ENCODE data around the gene OR4P4. TPM values are rescaled to one million over a fixed set of nuclear protein-coding genes. Genes with fewer than 3 reads are reported as not detected.

OR4P4 gene
- total RNA-seq, result not detected

GRCh38 chr11:55634813-55635212 lies at the start of gene OR4P4:
Gene OR4P4 (plus strand): TSS chr11:55635113.
- no peaks in the 10 kb centered on the region for H3K27me3 ChIP-seq
- no peaks in the 10 kb centered on the region for H3K9me3 ChIP-seq
- no peaks in the 10 kb centered on the region for H3K36me3 ChIP-seq
- TF ChIP-seq POLR2A (IDR thresholded peaks at IDR 0.05) (no peak), CTCF (IDR thresholded peaks at IDR 0.05) (no peak)
- H3K27ac ChIP-seq, result no peak within 1 kb of the TSS
- H3K4me1 ChIP-seq, result no peaks in the 10 kb centered on the region
- DNase-seq, result no peak
- H3K4me3 ChIP-seq, result no peak within 1 kb of the TSS

GRCh38 chr11:55607545-55607944 lies 27.4 kb upstream of the OR4P4 start, which contains the start of gene OR4C11:
Gene OR4C11 (minus strand): TSS chr11:55607645. CDS start chr11:55604373, 3,272 bp downstream.
- H3K27ac ChIP-seq, result no peak within 1 kb of the TSS
- no peaks in the 10 kb centered on the region for H3K36me3 ChIP-seq

GRCh38 chr11:55624531-55624930 lies 10.4 kb upstream of the OR4P4 start:
- H3K27ac ChIP-seq, result no peak overlapping the region
- no peaks in the 10 kb centered on the region for H3K4me1 ChIP-seq
- no peak for DNase-seq

More at GRCh38 chr11:55607545-55607944, 27.4 kb upstream of the OR4P4 start, which contains the start of gene OR4C11:
- Histone ChIP-seq H3K27me3 (no peaks in the 10 kb centered on the region), H3K4me3 (no peak within 1 kb of the TSS), H3K9me3 (no peaks in the 10 kb centered on the region), H3K4me1 (no peaks in the 10 kb centered on the region)
- DNase-seq, result no peak
- TF ChIP-seq CTCF (IDR thresholded peaks at IDR 0.05), result no peak
- TF ChIP-seq POLR2A (IDR thresholded peaks at IDR 0.05), result no peak

DNA sequence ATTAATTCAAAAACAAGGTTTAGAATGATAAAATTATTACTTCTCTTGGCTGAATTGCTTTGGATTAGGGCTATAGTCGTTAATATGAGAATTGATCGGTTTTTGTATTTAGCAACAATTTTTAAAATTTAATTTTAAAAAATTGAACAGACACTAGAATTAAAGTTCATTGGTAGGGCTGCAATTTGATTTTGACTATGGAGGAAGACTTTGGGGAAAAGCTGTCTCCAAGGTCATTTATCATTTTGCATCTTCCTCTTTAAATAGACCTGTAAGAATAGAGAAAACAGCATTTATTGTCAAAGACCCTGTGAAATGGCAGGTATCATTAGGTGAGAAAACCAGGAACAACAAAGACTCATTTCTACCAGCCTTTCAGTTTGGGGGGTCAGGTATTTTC lies 13.1 kb downstream of the OR4P4 start, which contains the start of gene OR4S2:
Gene OR4S2 (plus strand): TSS at position 301 of the 400 bp plus-strand sequence. CDS start 2,577 bp downstream, outside the sequence.
- Histone ChIP-seq H3K27ac (no peak within 1 kb of the TSS), H3K36me3 (no peaks in the 10 kb centered on the region), H3K4me3 (no peak within 1 kb of the TSS), H3K27me3 (no peaks in the 10 kb centered on the region), H3K4me1 (no peaks in the 10 kb centered on the region), H3K9me3 (no peaks in the 10 kb centered on the region)
- TF ChIP-seq POLR2A (IDR thresholded peaks at IDR 0.05) (no peak), CTCF (IDR thresholded peaks at IDR 0.05) (no peak)
- no peak for DNase-seq

More at GRCh38 chr11:55624531-55624930, 10.4 kb upstream of the OR4P4 start:
- no peaks in the 10 kb centered on the region for H3K36me3 ChIP-seq
- no peaks in the 10 kb centered on the region for H3K27me3 ChIP-seq
- no peaks in the 10 kb centered on the region for H3K9me3 ChIP-seq
- H3K4me3 ChIP-seq, result no peak overlapping the region
- TF ChIP-seq CTCF (IDR thresholded peaks at IDR 0.05) (no peak), POLR2A (IDR thresholded peaks at IDR 0.05) (no peak)

DNA sequence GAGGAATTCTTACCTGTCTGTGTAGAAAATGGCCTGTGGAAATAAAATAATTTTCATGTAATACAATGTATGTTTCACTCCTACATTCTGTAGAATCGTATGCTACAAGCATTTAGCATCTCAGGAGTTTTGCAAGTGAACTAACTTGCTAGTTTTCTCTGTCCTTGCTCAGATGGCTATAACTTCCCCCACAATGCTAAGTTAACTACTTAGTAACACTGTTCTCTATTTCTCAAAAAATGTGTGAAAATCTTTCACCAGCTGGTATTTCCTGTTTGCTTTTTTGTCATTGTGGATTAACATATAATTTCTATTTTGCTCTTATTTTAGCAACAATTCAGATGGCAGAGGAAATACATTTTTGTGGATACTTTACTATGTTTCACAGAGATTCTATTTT lies 17.6 kb downstream of the OR4P4 start:
- TF ChIP-seq CTCF (IDR thresholded peaks at IDR 0.05) (no peak), POLR2A (IDR thresholded peaks at IDR 0.05) (no peak)
- Histone ChIP-seq H3K36me3 (no peaks in the 10 kb centered on the region), H3K4me1 (no peaks in the 10 kb centered on the region), H3K27ac (no peak overlapping the region), H3K4me3 (no peak overlapping the region), H3K9me3 (no peaks in the 10 kb centered on the region), H3K27me3 (no peaks in the 10 kb centered on the region)
- no peak for DNase-seq

DNA sequence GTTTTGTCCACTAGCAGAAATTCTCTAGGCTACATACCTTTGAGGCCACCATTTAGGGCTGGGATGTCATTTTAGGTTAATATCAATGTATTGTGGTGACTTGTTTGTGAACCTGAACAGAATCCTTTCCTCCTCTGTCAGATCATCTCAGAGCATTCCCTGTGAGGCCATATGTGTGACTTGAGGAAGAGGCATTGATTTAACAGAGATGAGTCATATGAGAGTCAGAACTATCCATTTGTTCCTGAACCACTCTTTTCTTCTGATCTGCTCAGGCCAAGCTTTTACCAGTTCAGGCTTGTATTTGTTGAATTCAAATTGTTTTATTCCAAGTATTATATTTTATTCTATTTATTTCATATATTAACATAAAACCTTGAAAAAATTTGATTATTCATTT lies 20.2 kb downstream of the OR4P4 start:
- H3K27ac ChIP-seq, result no peak overlapping the region
- no peak for TF ChIP-seq POLR2A (IDR thresholded peaks at IDR 0.05)
- no peak for TF ChIP-seq CTCF (IDR thresholded peaks at IDR 0.05)
- no peak overlapping the region for H3K4me3 ChIP-seq
- no peaks in the 10 kb centered on the region for H3K27me3 ChIP-seq
- H3K9me3 ChIP-seq, result no peaks in the 10 kb centered on the region
- H3K36me3 ChIP-seq, result no peaks in the 10 kb centered on the region
- no peaks in the 10 kb centered on the region for H3K4me1 ChIP-seq
- DNase-seq, result no peak

Data from Peyer's patch (tissue), 4 donors.